ENCODE measurements around the gene AIFM1.

DNA sequence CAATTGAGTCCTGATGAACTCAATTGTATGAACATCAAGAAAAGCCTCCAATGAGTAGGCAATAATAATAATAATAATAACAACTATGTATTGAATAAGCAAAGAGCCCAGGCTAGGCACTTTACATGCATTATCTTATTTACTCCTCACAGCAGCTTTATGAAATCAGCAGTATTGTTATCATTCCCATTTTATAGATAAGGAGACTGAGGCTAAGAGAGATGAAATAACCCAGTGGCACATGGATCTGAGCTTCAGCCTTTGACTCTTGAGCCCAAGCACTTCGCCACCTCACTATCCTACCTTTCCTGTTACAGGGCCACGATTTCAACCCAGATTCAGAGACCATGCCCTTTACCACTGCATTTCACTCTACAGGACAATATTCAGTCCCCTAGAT lies 9.3 kb upstream of the AIFM1 start:
- TF ChIP-seq MEF2A (IDR thresholded peaks at IDR 0.05; ENCODE audit: borderline replicate concordance, low read depth) = no peak
- no peak for TF ChIP-seq POLR2AphosphoS5 (IDR thresholded peaks at IDR 0.05; ENCODE audit: low read depth, low read length)
